CD4-positive, alpha-beta T cell (primary cell): ENCODE data around the gene KCNK4. TPM values are rescaled to one million over a fixed set of nuclear protein-coding genes. Genes with fewer than 3 reads are reported as not detected.

ENCODE experiments used
- ATAC-seq: fragments of 200-7000 bp; cut with Tn5 transposase; one replicate; pipeline ENCODE4 v1.10.0; 2022; ENCODE audit warnings: mild to moderate bottlenecking; ENCODE audit not compliant: poor library complexity
- CTCF ChIA-PET: fragments of 350-600 bp; sonication (Branson Sonifier 250); formaldehyde crosslinking; loops from one replicate; lab custom pipeline; 2021; ENCODE audit warnings: antibody characterized with exemption, inconsistent platforms; lab: Charles Lee
- POLR2A ChIA-PET: fragments of 350-600 bp; sonication (Branson Sonifier 250); formaldehyde crosslinking; loops from one replicate; lab custom pipeline; 2021; ENCODE audit warnings: antibody characterized with exemption, inconsistent platforms; lab: Charles Lee
- DNase-seq, 14 experiments: peaks; one replicate each; pipeline ENCODE4 v3.0.0-alpha.2; 2013 to 2020; ENCODE audit warnings: mixed read lengths in 2 of 14
- H3K27ac ChIP-seq, 2 donors: one replicate each; pipeline versions ENCODE4 v1.5.1 to v1.7.0; 2013; ENCODE audit warnings: low read length in 2 of 2, low read depth in 1 of 2, mild to moderate bottlenecking in 1 of 2
- H3K27me3 ChIP-seq, 2 experiments: 1 replicate in 1 of 2; 2 replicates in 1 of 2; pipeline versions ENCODE4 v1.6.1 to v1.7.0; 2013; ENCODE audit warnings: low read length in 2 of 2, control low read depth in 1 of 2, mild to moderate bottlenecking in 1 of 2, moderate library complexity in 1 of 2; ENCODE audit not compliant: insufficient read depth in 2 of 2, control insufficient read depth in 1 of 2
- H3K36me3 ChIP-seq: one replicate; pipeline ENCODE4 v1.6.1; 2013; ENCODE audit warnings: low read length, control low read depth; ENCODE audit not compliant: insufficient read depth
- H3K4me1 ChIP-seq: one replicate; pipeline ENCODE4 v1.6.1; 2013; ENCODE audit warnings: low read length, control low read depth; ENCODE audit not compliant: insufficient read depth
- H3K4me3 ChIP-seq: one replicate; pipeline ENCODE4 v1.5.1; 2013; ENCODE audit warnings: mild to moderate bottlenecking, low read length, moderate library complexity
- H3K9me3 ChIP-seq, 2 experiments: 1 replicate in 1 of 2; 2 replicates in 1 of 2; pipeline versions ENCODE4 v1.6.1 to v1.7.0; 2013; ENCODE audit warnings: low read length in 2 of 2, mild to moderate bottlenecking in 2 of 2, control low read depth in 1 of 2, moderate library complexity in 1 of 2; ENCODE audit not compliant: control insufficient read depth in 1 of 2, insufficient read depth in 1 of 2
- H3K27ac Mint-ChIP-seq: one replicate; pipeline ENCODE4 v1.8.0; 2020; ENCODE audit warnings: mixed read lengths
- H3K27me3 Mint-ChIP-seq: one replicate; pipeline ENCODE4 v1.8.0; 2021; ENCODE audit warnings: mixed read lengths
- H3K36me3 Mint-ChIP-seq: one replicate; pipeline ENCODE4 v1.8.0; 2021; ENCODE audit warnings: low read depth, mixed read lengths
- H3K4me1 Mint-ChIP-seq: one replicate; pipeline ENCODE4 v1.8.0; 2021; ENCODE audit warnings: low read depth, mixed read lengths
- H3K4me3 Mint-ChIP-seq: one replicate; pipeline ENCODE4 v1.8.0; 2020; ENCODE audit warnings: mild to moderate bottlenecking, mixed read lengths
- H3K9me3 Mint-ChIP-seq: one replicate; pipeline ENCODE4 v1.8.0; 2020; ENCODE audit warnings: mixed read lengths
- intact Hi-C, 2 experiments: fragments of 100-400 bp; cut with DNase I in 1 of 2; cut with micrococcal nuclease in 1 of 2; formaldehyde crosslinking; loops; one replicate each; pipeline versions ENCODE4 v1.15.1 to v1.9.0; 2023 to 2025; cut with DNase I, micrococcal nuclease
- total RNA-seq, 174 experiments: library from RNA in 2 of 174; stranded (reverse) in 2 of 174; gene quantifications; one replicate each; pipeline ENCODE4 v1.2.3 and lab custom pipeline; 2021 to 2026
- TF ChIP-seq, protein P1 (sequence below): fragments of 200-600 bp; IDR thresholded peaks from one replicate; pipeline ENCODE4 v1.8.0; 2022; ENCODE audit warnings: antibody characterized with exemption, mild to moderate bottlenecking

KCNK4 gene
- total RNA-seq, 2 experiments from 2014 or later = 0.14 TPM; not detected in 1

DNA sequence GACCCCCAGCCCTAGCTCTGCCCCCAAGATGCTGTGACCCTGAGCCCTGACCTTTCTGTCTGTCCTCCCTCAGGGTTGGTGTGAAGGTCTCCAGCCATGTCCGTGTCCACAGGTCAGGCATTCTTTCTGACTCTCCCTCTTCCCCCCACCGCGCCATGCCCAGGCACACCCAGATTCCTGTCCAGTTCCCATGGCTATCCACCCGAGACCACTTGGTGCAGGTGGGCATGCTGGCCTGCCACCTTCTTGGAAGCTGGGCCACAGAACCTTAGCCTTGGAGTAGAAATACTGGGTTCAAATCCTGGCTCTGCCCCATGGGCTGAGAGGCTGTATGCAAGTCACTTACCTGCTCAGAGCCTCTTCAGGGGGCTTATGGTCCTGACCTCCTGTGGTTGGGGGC, 42.1 kb upstream of the KCNK4 start:
- H3K4me1 Mint-ChIP-seq = peaks cover 37% of the 10 kb centered on the region
- H3K27me3 Mint-ChIP-seq = no peaks in the 10 kb centered on the region
- DNase-seq (no peak), ATAC-seq (no peak)
- Histone ChIP-seq H3K27ac (no peak overlapping the region), H3K4me1 (peaks cover 59% of the 10 kb centered on the region), H3K36me3 (peaks cover 3% of the 10 kb centered on the region), H3K4me3 (no peak overlapping the region), H3K9me3 (no peaks in the 10 kb centered on the region), H3K27me3 (no peaks in the 10 kb centered on the region)
- H3K9me3 Mint-ChIP-seq = no peaks in the 10 kb centered on the region
- peak overlapping the region; percentile 36 for H3K27ac Mint-ChIP-seq
- peaks cover 4% of the 10 kb centered on the region for H3K36me3 Mint-ChIP-seq
- intact Hi-C loops = no loop called here
- H3K4me3 Mint-ChIP-seq = peak overlapping the region; percentile 62
- TF ChIP-seq, protein P1, sequence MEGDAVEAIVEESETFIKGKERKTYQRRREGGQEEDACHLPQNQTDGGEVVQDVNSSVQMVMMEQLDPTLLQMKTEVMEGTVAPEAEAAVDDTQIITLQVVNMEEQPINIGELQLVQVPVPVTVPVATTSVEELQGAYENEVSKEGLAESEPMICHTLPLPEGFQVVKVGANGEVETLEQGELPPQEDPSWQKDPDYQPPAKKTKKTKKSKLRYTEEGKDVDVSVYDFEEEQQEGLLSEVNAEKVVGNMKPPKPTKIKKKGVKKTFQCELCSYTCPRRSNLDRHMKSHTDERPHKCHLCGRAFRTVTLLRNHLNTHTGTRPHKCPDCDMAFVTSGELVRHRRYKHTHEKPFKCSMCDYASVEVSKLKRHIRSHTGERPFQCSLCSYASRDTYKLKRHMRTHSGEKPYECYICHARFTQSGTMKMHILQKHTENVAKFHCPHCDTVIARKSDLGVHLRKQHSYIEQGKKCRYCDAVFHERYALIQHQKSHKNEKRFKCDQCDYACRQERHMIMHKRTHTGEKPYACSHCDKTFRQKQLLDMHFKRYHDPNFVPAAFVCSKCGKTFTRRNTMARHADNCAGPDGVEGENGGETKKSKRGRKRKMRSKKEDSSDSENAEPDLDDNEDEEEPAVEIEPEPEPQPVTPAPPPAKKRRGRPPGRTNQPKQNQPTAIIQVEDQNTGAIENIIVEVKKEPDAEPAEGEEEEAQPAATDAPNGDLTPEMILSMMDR = no peak
- CTCF ChIA-PET = interaction anchor here (1.5 to 4.7 kb wide), 3 partner anchors 23 to 52 kb away, joined by 3 to 56 read pairs (median 6); partner anchors contain the start of genes CATSPERZ, FERMT3, NUDT22 and TRPT1
- POLR2A ChIA-PET = interaction anchor here (1.4 to 4.5 kb wide), 3 partner anchors 8 to 55 kb away, joined by 4 to 35 read pairs (median 9); partner anchors contain the start of genes FERMT3 and FKBP2

- Mint-ChIP-seq H3K27ac (no peak overlapping the region), H3K36me3 (peaks cover 4% of the 10 kb centered on the region), H3K4me3 (peak overlapping the region; percentile 79), H3K27me3 (no peaks in the 10 kb centered on the region), H3K4me1 (peaks cover 37% of the 10 kb centered on the region), H3K9me3 (no peaks in the 10 kb centered on the region)
- H3K27me3 ChIP-seq = no peaks in the 10 kb centered on the region
- H3K9me3 ChIP-seq = no peaks in the 10 kb centered on the region
- CTCF ChIA-PET = interaction anchor here (0.6 to 4.7 kb wide), 6 partner anchors 9 to 55 kb away, joined by 3 to 56 read pairs (median 8); partner anchors contain the start of genes CATSPERZ, ESRRA, FERMT3 and FKBP2
- POLR2A ChIA-PET = interaction anchor here (0.6 to 4.5 kb wide), 7 partner anchors 9 to 110 kb away, joined by 3 to 35 read pairs (median 4); partner anchors contain the start of genes FERMT3, FKBP2, PRDX5 and TRMT112
- ATAC-seq (no peak), DNase-seq (no peak)
- H3K36me3 ChIP-seq = no peaks in the 10 kb centered on the region
- TF ChIP-seq, protein P1 = no peak
- H3K4me1 ChIP-seq = peaks cover 58% of the 10 kb centered on the region
- no peak overlapping the region for H3K4me3 ChIP-seq
- intact Hi-C loops = loop anchor here (2.0 to 10.0 kb wide), 3 partner anchors 55 to 405 kb away; partner anchors contain the start of genes ESRRA (in 1 of the 2) and STIP1 (in 1 of the 2)
- H3K27ac ChIP-seq = no peak overlapping the region
Observed at GRCh38 chr11:64249563-64250414, 41.3 kb upstream of the KCNK4 start.

DNA sequence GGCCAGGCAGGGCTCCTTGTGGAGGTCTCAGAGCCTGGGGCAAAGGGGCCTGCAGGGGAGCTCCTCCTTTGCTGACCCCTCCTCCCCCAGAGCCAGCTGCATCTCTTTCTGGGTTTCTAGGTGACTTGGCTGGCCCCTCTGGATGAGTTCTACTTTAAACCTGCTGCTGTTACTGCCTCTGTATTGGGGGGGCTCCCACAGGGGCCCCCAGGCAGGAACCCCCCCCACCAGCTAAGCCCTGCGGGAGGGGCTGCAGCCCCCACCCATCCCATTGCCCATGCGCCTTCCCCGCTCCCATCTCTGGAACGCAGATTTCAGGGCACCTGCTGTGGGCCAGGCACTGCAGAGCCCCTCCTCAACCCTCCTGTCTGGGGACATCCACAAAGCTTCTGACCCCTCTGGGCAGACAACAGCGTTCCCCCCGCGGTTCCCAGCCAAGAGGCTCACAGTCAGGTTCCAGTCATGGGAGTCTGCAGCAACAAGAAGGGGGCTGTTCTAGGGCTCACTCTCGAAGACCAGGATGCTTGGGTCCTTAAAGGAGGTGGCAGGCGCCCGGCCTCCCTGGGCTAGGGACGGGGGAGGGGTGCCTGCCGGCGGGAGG, 40.6 kb upstream of the KCNK4 start:
- H3K4me1 Mint-ChIP-seq = peaks cover 31% of the 10 kb centered on the region
- POLR2A ChIA-PET = interaction anchor here (0.6 to 4.5 kb wide), 11 partner anchors 9 to 109 kb away, joined by 3 to 35 read pairs (median 4); partner anchors contain the start of genes BAD, FERMT3, FKBP2 and NUDT22
- H3K9me3 Mint-ChIP-seq = no peaks in the 10 kb centered on the region
- Histone ChIP-seq H3K9me3 (no peaks in the 10 kb centered on the region), H3K4me3 (peak overlapping the region; percentile 55), H3K4me1 (peaks cover 51% of the 10 kb centered on the region), H3K27me3 (no peaks in the 10 kb centered on the region), H3K27ac (no peak overlapping the region), H3K36me3 (no peaks in the 10 kb centered on the region)
- ATAC-seq (no peak), DNase-seq (no peak)
- H3K4me3 Mint-ChIP-seq = peak overlapping the region; percentile 79
- H3K27me3 Mint-ChIP-seq = no peaks in the 10 kb centered on the region
- intact Hi-C loops = loop anchor here (1.0 to 10.0 kb wide), 6 partner anchors 19 to 404 kb away; partner anchors contain the start of genes ESRRA (in 1 of the 2) and STIP1 (in 1 of the 2)
- CTCF ChIA-PET = interaction anchor here (1.0 to 4.7 kb wide), 9 partner anchors 8 to 67 kb away, joined by 3 to 56 read pairs (median 6); partner anchors contain the start of genes CATSPERZ, ESRRA, FERMT3 and FKBP2
- peaks cover 4% of the 10 kb centered on the region for H3K36me3 Mint-ChIP-seq
- TF ChIP-seq, protein P1 = no peak
- H3K27ac Mint-ChIP-seq = no peak overlapping the region
